Coronary artery (tissue), 2 donors: ENCODE data around the gene BLCAP.
A peak's percentile ranks its signal among the peaks of the same experiment; 100 is the strongest.

Experiments
- DNase-seq: peaks from one replicate; pipeline ENCODE4 v3.0.0-alpha.2; 2017; ENCODE audit warnings: low spot score
- H3K27ac ChIP-seq, 2 donors: fragments of 200-600 bp; sonication (generic); one replicate each; pipeline ENCODE4 v1.5.1; 2016 to 2019
- H3K4me3 ChIP-seq: fragments of 200-600 bp; sonication (generic); 2 replicates; pipeline ENCODE4 v1.5.1; 2016; ENCODE audit warnings: mild to moderate bottlenecking, moderate library complexity
- CTCF ChIP-seq: fragments of 200-600 bp; sonication (generic); IDR thresholded peaks from one replicate; pipeline ENCODE4 v1.5.1; 2019; ENCODE audit warnings: antibody characterized with exemption

The BLCAP gene

GRCh38 chr20:37564016-37564387 is 36.3 kb upstream of the BLCAP start:
- DNase-seq, result no peak
- no peak for TF ChIP-seq CTCF
- H3K27ac ChIP-seq, result no peak overlapping the region
- H3K4me3 ChIP-seq, result peak overlapping the region; percentile 2

GRCh38 chr20:37562695-37563480 is 35.2 kb upstream of the BLCAP start:
- H3K4me3 ChIP-seq, result no peak overlapping the region
- DNase-seq, result no peak

GRCh38 chr20:37560629-37561028 is 33.0 kb upstream of the BLCAP start:
- no peak overlapping the region for H3K4me3 ChIP-seq

More at GRCh38 chr20:37562695-37563480, 35.2 kb upstream of the BLCAP start:
- no peak overlapping the region for H3K27ac ChIP-seq
- no peak for TF ChIP-seq CTCF

GRCh38 chr20:37559312-37560027 is 31.8 kb upstream of the BLCAP start:
- no peak for TF ChIP-seq CTCF
- DNase-seq, result peak; percentile 38
- no peak overlapping the region for H3K27ac ChIP-seq
- H3K4me3 ChIP-seq, result no peak overlapping the region

More at GRCh38 chr20:37560629-37561028, 33.0 kb upstream of the BLCAP start:
- no peak overlapping the region for H3K27ac ChIP-seq
- peak; percentile 12 for DNase-seq
- TF ChIP-seq CTCF, result no peak

GRCh38 chr20:37558779-37559178 is 31.1 kb upstream of the BLCAP start:
- no peak for TF ChIP-seq CTCF
- Histone ChIP-seq H3K4me3 (no peak overlapping the region), H3K27ac (no peak overlapping the region)
- peak; percentile 49 for DNase-seq

GRCh38 chr20:37558306-37558705 is 30.6 kb upstream of the BLCAP start:
- no peak for TF ChIP-seq CTCF
- DNase-seq, result peak; percentile 35
- H3K4me3 ChIP-seq, result no peak overlapping the region
- no peak overlapping the region for H3K27ac ChIP-seq
